Stimulated activated CD4-positive, alpha-beta T cell treated with anti-CD3 and anti-CD28 coated beads, Interleukin-2, amount 100 ng/mL, for 4 hours (primary cell): ENCODE results near the gene CYP24A1.
"Not testable (repeated sequence)": the region's sequence is repeated elsewhere in the genome, so short reads cannot be mapped to it uniquely, and the experiment has no call there.

Source experiments
- DNase-seq: peaks from one replicate; pipeline ENCODE4 v3.0.0-alpha.2; 2020; ENCODE audit warnings: low read depth

Gene CYP24A1

DNA sequence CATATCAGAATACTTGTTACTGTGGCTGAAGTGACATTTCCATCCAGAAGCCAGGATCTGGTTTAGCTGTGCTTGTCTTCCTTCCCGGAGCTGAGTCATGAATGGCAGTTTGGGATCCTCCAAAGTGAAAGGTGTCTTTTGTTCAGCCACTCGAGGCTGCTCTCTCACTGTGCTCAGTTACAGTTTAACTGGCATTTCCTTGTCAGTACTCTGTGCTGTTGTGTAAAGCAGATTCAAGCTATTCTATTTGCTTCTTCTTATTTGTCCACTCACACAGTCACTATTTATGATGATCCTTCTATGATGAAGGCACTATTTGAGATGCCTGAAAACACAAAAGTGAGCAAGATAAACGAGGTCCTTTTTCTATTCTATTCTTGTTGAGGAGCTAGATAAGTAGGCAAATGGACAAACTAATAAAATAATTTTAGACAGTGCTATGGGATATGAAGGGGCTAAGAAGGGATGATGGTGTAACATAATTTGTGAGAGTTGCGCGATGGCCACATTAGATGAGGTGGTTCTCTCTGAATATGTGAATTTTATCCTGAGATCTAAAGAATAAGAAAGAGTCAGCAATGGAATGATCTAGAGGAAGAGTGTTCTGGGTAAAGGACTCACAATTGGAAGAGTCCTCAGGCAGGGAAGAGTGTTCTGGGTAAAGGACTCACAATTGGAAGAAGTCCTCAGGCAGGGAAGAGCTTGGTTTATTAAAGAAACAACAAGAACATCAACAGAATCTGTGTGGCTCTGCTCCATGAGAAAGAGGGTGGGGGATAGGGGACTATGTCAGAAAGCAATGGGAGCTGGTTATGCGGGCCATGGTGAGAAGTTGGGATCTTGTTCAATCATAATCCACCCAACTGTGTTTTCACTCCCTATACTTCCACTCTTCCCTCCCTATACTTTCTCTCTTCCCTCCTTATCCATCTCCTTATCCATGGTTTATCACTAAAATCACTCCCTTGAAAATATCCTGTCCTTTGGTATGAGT is 40.1 kb downstream of the CYP24A1 start:
- DNase-seq = no peak

GRCh38 chr20:54132612-54133433 is 41.0 kb downstream of the CYP24A1 start:
- DNase-seq = no peak

GRCh38 chr20:54131675-54132611 is 41.8 kb downstream of the CYP24A1 start:
- DNase-seq = no peak

- not testable (repeated sequence) for DNase-seq
These were observed 42.7 kb downstream of the CYP24A1 start for GRCh38 chr20:54131125-54131524.

GRCh38 chr20:54129350-54129749 is 44.4 kb downstream of the CYP24A1 start:
- no peak for DNase-seq

DNA sequence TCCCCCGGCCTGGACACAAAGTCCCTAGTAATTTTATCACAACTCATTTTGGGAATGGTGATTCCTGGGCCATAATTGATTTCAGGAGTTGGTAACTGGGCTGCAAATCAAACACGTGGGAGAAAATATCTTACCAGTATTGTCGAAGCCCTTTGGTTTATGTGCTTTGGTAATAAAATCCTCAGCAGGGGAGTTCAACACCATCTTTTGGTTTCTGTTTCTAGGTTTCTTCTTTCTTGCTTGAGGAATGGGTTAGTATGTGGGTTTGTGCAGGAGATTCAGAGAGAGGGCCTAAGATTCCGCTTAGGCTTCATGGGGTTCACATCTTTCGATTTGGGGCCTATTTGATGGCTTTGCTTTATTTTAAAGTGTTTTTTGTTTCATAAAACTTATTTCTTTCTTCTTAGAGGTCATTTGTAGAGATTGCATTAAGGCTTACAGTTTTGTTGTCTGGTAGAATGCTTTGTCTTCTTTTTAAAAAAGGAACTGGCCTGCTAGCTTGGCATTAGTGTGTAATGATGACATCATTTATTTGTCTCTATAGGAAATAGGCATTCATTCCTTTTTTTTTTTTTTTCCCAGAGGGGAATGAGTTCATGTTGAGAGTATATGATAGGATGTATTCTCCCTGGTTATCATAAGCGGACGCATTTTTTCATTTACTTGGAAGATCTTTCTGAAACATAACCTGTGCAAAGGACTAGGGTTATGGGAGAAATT is 45.8 kb downstream of the CYP24A1 start:
- DNase-seq = no peak

- no peak for DNase-seq
These were observed 46.8 kb downstream of the CYP24A1 start for GRCh38 chr20:54126806-54127655.

DNA sequence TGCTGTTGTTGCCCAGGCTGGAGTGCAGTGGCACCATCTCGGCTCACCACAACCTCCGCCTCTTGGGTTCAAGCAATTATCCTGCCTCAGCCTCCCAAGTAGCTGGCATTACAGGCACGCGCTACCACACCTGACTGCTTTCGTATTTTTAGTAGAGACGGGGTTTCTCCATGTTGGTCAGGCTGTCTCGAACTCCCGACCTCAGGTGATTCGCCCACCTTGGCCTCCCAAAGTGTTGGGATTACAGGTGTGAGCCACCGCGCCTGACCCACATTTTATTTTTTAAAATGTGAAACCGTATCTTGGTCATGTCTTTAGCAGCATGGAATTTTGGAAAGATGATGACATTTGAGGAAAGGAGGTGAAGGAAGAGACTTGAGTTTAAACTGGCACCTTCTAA is 47.5 kb downstream of the CYP24A1 start:
- not testable (repeated sequence) for DNase-seq

DNA sequence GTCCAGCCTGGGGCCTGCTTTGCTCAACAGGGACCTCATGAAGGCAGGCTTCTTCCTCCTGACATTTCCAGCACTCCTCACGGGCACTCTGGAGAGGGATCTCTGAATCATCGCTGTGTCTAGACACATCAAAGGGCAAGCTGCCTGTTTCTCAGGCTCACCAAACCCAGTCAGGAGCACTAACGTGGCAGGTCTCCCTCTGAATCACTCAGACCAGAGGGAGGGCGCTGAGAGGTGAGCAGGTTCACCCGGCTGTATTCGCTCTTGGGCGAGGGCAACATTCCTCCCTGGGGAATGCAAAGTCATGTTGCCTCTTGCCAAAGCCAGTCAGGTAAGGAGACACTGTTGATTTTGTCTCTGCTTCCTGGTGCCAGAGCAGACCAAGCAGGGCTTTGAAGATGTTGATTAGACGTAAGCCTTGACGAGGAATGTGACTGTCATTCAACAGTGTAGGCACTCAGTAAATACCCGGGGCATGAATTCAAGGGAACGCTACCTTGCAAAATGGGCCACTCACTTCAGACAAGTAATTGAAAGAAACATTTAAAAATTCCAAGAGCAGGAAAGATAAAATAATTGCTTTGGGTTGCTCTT is 50.1 kb downstream of the CYP24A1 start:
- DNase-seq = no peak

DNA sequence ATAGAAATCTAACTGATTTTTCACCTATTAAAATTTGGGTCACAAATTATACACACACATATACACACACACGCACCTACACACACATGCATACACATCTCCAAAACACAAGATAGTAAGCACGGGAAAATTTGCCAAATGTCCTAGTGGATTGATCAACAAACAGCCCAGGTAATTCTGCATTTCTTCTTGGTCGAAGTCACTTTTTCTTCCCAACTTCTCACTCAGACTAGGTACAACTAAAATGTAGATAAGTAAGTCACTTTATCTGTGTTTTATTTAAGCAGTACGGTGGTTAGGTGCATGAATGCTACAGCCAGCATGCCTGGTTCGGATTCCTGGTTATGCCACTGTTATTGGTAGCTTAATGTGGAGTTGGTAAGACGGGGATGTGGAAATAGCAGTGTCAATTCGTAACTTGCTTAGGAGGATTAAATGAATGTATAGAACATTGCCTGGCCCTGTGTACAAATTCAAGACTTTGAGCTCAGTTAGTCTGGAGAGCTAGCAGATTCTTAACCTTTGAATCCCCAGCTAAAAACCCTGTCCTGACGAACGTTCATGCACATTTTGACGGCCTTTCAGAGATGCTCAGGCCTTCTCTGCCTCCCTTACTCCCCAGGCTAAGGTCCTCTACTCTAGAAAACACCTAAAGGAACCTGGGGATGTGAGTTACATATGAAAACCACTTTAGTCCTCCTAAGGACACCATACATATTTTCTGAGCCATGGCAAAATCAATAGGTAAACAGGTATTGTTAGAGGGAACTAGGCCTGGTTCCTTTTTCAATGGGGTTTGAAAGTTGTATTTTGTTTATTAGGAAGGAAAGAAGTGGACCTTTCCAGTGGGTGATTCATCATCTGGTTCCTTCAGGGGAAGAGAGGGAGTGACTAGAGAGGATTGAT is 50.9 kb downstream of the CYP24A1 start:
- DNase-seq = no peak

- no peak for DNase-seq
These were observed 51.6 kb downstream of the CYP24A1 start for GRCh38 chr20:54122189-54122588.

GRCh38 chr20:54119744-54120143 is 54.0 kb downstream of the CYP24A1 start:
- no peak for DNase-seq

DNA sequence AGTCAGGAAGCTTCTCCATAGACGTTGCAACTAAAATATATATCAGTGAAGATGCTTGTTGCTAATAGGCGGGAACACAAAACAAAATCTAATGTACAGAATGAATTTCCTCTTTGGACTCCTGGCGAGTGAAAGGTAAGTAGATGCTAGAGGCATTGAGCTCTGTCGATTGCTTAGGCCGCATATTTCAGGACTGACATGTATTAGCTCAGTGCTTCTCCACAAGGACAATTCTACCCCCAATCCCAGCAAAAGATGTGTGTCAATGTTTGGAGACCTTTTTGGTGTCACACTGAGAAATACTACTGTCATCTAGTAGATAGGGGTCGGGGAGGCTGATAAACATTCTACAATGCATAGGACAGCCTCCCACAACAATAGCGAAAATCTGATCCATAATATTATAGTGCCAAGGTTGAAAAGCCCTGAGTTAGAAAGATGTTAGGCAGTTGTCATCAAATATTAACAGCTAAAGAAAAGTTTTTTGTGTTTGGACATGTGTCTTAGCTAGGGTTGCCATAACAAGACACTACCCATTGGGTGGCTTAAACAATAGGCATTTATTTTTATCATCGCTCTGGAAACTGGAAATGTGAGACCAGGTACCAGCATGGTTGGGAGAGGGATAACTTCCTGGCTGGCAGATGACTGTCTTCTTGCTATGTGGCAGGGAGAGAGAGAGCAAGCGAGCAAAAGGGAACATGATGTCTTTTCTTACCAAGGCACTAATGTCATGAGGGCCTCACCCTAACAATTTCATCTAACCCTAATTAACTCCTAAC is 55.4 kb downstream of the CYP24A1 start:
- DNase-seq = no peak

DNA sequence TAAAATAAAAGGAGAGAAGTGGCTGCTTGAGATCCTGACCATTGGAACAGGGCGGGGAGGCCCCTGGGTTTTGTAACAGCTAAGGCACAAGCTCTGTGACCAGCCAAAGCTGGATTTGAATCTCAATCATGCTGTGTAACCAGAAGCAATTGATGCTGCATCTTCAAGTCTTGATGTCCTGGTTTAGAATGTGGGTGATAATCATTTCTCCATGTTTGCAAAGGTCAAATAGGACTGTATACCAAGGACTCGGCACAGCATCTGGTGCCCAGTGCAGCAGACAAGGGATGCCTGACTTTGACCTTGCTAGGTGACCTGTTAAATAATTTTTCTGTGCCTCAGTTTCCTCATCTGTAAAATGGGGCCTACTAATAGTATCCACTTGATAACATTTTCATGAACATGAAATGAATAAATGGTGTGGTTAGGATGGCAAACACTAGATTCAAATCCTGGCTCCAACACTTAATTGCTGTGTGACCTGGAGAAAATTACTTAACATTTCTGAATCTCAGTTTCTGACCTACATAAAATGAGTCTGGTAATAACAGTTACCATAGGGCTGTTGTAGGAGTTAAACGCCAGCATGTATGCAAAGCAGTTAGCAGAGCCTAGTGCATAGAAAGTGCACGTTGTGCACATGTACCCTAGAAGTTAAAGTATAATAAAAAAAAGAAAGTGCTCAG is 57.1 kb downstream of the CYP24A1 start:
- no peak for DNase-seq

GRCh38 chr20:54115172-54115854 is 58.5 kb downstream of the CYP24A1 start:
- no peak for DNase-seq

DNA sequence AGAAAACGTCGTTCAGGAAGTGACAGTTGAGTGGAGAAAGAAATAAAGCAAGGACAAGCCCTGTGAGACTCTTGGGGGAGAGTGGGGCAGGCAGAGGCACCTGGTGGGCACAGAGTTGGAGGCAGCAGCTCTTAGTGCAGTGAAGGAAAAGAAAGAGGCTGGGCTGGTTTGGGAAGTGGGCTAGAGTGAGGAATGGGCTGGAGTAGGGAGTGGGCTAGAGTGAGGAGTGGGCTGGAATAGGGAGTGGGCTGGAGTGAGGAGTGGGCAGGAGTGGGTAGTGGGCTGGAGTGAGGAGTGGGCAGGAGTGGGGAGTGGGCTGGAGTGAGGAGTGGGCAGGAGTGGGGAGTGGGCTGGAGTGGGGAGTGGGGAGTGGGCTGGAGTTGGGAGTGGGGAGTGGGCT is 59.7 kb downstream of the CYP24A1 start:
- no peak for DNase-seq

DNA sequence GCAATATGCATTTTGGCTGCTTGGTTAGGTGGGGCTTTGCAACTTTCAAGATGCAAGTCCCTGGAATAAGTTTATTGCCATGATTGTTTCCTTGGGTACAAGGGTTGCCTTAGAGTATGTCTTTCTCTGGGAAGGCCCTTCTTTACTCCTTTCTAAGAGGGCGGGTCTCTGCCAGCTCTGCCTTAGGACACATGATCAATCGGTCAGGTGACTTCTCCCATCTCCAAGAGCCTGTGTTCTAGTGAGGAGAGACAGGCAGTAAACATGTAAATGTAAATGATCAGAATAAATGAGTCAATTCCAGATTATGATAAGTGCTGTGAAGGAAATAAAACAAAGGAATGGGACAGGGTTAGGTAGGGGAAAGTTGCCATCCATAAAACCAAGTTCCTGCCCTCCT is 60.2 kb downstream of the CYP24A1 start:
- DNase-seq = no peak
